Gastrocnemius medialis (tissue), 4 donors: ENCODE measurements around the gene LRP5. TPM values are rescaled to one million over a fixed set of nuclear protein-coding genes. Genes with fewer than 3 reads are reported as not detected.

Source experiments
- ATAC-seq, 2 donors: fragments of 150-250 bp; one replicate each; pipeline ENCODE4 v1.9.1; 2016
- DNase-seq, 2 donors: peaks; one replicate each; pipeline ENCODE4 v3.0.0-alpha.2; 2019
- H3K27ac ChIP-seq, 4 donors: fragments of 200-600 bp; sonication (generic); 1 replicate in 1 of 4; 2 replicates in 3 of 4; pipeline ENCODE4 v1.5.1; 2016 to 2018; ENCODE audit warnings: mild to moderate bottlenecking in 2 of 4, moderate library complexity in 1 of 4
- H3K27me3 ChIP-seq, 3 donors: fragments of 200-600 bp; sonication (generic) in 2 of 3; 1 replicate in 1 of 3; 2 replicates in 2 of 3; pipeline versions ENCODE4 v1.5.1 to v1.6.0; 2016 to 2019; ENCODE audit warnings: mild to moderate bottlenecking in 1 of 3, moderate library complexity in 1 of 3
- H3K36me3 ChIP-seq, 2 donors: fragments of 200-600 bp; sonication (generic) in 1 of 2; one replicate each; pipeline ENCODE4 v1.5.1; 2017 to 2018
- H3K4me1 ChIP-seq, 2 donors: fragments of 200-600 bp; sonication (generic) in 1 of 2; one replicate each; pipeline ENCODE4 v1.5.1; 2016 to 2017; ENCODE audit warnings: mild to moderate bottlenecking in 2 of 2
- H3K4me3 ChIP-seq, 4 donors: fragments of 200-600 bp; sonication (generic) in 3 of 4; 1 replicate in 1 of 4; 2 replicates in 3 of 4; pipeline ENCODE4 v1.5.1; 2016 to 2019; ENCODE audit warnings: mild to moderate bottlenecking in 2 of 4
- H3K9me3 ChIP-seq, 3 donors: fragments of 200-600 bp; sonication (generic) in 2 of 3; 1 replicate in 1 of 3; 2 replicates in 2 of 3; pipeline ENCODE4 v1.5.1; 2016 to 2019
- POLR2A ChIP-seq, 2 donors: fragments of 450-650 bp; IDR thresholded peaks; one replicate each; pipeline ENCODE4 v1.6.1; 2017; ENCODE audit warnings: antibody characterized with exemption in 2 of 2, mild to moderate bottlenecking in 2 of 2, moderate library complexity in 2 of 2
- in situ Hi-C, 4 donors: fragments of 200-750 bp; cut with MboI; loops; one replicate each; pipeline versions ENCODE4 v1.15.0 to v1.8.0; 2017; ENCODE audit warnings: low sequenced_read_pairs in 4 of 4
- intact Hi-C: fragments of 100-400 bp; cut with DNase I; formaldehyde crosslinking; loops from one replicate; pipeline ENCODE4 v1.15.1; 2023; ENCODE audit warnings: low total_unique reads
- total RNA-seq, 4 donors: library from RNA; depleted of rRNA; stranded (reverse); fragments of >200 nt; gene quantifications; one replicate each; pipeline versions ENCODE4 v1.1.0 to v1.2.3, GENCODE V29; 2016
- TF ChIP-seq, protein P1 (sequence below), 5 experiments: fragments of 450-650 bp in 3 of 5; fragments of 200-600 bp in 2 of 5; sonication (generic) in 2 of 5; IDR thresholded peaks in 4 of 5; conservative IDR thresholded peaks in 1 of 5; 1 replicate in 4 of 5; 2 replicates in 1 of 5; pipeline ENCODE4 v1.5.1; 2016 to 2019; ENCODE audit warnings: antibody characterized with exemption in 5 of 5, mild to moderate bottlenecking in 3 of 5, moderate library complexity in 3 of 5

LRP5 gene
- total RNA-seq, 4 donors from 2014 or later: 3.7 to 12.3 (median 8.1) TPM

DNA sequence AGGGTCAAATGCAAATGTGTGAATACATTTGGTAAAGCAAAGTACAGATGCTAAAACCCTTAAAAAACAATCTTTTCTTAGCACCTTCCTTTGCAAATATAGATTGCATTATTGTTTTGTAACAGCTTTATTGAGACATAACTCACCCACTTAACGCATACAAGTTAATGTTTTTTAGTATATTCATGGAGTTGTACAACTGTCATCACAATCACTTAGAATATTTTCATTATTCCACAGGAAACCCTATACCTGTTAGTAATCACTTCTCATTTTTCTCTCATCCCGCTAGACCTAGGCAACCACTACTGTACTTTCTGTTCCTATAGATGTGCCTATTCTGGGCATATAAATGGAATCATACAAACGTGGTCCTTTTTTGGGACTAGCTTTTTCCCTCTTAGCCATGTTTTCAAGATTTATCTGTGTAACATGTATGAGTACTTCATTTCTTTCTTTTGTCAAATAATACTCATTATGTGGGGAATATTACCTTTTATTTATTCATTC is 182.9 kb downstream of the LRP5 start:
- intact Hi-C loops: loop anchor here (5.0 kb wide), 1 partner anchor 87 kb away; no protein-coding TSS in a partner anchor
- H3K4me3 ChIP-seq: no peak overlapping the region

DNA sequence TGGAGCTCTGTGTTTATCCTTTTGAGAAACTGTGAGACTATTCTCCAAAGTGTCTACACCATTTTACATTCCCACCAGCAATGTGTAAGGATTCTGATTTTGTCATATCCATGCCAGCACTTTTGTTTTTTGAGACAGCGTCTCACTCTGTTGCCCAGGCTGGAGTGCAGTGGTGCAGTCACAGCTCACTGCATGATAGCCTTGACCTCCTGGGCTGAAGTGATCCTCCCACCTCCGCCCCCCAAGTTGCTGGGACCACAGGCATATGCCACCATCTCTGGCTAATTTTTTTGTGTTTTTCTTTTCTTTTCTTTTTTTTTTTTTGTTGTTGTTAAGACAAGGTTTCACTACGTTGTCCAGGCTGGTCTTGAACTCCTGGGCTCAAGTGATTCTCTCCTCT is 183.5 kb downstream of the LRP5 start:
- in situ Hi-C loops: no loop called here
- no peaks in the 10 kb centered on the region for H3K27me3 ChIP-seq
- ATAC-seq: no peak
- peaks cover 81% of the 10 kb centered on the region in 2 donors for H3K4me1 ChIP-seq
- TF ChIP-seq, protein P1, sequence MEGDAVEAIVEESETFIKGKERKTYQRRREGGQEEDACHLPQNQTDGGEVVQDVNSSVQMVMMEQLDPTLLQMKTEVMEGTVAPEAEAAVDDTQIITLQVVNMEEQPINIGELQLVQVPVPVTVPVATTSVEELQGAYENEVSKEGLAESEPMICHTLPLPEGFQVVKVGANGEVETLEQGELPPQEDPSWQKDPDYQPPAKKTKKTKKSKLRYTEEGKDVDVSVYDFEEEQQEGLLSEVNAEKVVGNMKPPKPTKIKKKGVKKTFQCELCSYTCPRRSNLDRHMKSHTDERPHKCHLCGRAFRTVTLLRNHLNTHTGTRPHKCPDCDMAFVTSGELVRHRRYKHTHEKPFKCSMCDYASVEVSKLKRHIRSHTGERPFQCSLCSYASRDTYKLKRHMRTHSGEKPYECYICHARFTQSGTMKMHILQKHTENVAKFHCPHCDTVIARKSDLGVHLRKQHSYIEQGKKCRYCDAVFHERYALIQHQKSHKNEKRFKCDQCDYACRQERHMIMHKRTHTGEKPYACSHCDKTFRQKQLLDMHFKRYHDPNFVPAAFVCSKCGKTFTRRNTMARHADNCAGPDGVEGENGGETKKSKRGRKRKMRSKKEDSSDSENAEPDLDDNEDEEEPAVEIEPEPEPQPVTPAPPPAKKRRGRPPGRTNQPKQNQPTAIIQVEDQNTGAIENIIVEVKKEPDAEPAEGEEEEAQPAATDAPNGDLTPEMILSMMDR (IDR thresholded peaks at IDR 0.05 in 4 of 5, conservative IDR thresholded peaks at IDR 0.05 in 1 of 5): no peak
- TF ChIP-seq POLR2A (IDR thresholded peaks at IDR 0.05): no peak
- H3K36me3 ChIP-seq: no peaks in the 10 kb centered on the region
- no peaks in the 10 kb centered on the region for H3K9me3 ChIP-seq
- intact Hi-C loops: loop anchor here (5.0 kb wide), 1 partner anchor 86 kb away; no protein-coding TSS in a partner anchor
- H3K27ac ChIP-seq: peak overlapping the region; percentile 0 to 91 (median 68)
- no peak for DNase-seq
- no peak overlapping the region for H3K4me3 ChIP-seq

More for the DNA sequence above, 182.9 kb downstream of the LRP5 start:
- Histone ChIP-seq H3K27me3 (no peaks in the 10 kb centered on the region), H3K9me3 (no peaks in the 10 kb centered on the region), H3K4me1 (peaks cover 81 to 82% of the 10 kb centered on the region in 2 donors), H3K36me3 (no peaks in the 10 kb centered on the region), H3K27ac (peak overlapping the region; percentile 0 to 91 (median 68))
- in situ Hi-C loops: no loop called here
- TF ChIP-seq POLR2A (IDR thresholded peaks at IDR 0.05): no peak
- TF ChIP-seq, protein P1 (IDR thresholded peaks at IDR 0.05 in 4 of 5, conservative IDR thresholded peaks at IDR 0.05 in 1 of 5): no peak
- ATAC-seq (no peak), DNase-seq (no peak)

DNA sequence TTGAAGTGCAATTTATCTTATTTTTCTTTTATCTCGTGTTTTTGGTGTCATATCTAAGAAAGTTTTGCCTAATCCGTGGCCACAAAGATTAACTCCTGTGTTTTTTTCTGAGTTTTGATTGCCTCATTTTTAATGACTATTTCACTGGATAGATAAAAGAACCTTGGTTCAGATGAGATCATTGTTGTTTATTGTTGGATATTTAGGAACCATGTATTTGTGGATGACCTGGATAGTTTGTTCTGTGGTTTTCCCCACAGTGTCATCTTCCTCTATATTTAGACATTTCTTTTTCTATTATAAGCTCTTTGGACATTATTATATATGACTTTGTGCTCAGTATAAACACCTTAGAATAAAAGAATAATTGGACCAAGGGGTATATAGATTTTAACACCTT is 185.4 kb downstream of the LRP5 start:
- Histone ChIP-seq H3K27me3 (no peaks in the 10 kb centered on the region), H3K27ac (peak overlapping the region; percentile 77 to 91 (median 86)), H3K36me3 (no peaks in the 10 kb centered on the region), H3K4me1 (peaks cover 81 to 82% of the 10 kb centered on the region in 2 donors), H3K4me3 (peak overlapping the region; percentile 19 to 44 (median 29)), H3K9me3 (no peaks in the 10 kb centered on the region)
- in situ Hi-C loops: no loop called here
- intact Hi-C loops: loop anchor here (5.0 kb wide), 1 partner anchor 85 kb away; no protein-coding TSS in a partner anchor
- DNase-seq (no peak), ATAC-seq (peak; percentile 88 to 89)
- TF ChIP-seq, protein P1 (IDR thresholded peaks at IDR 0.05 in 4 of 5, conservative IDR thresholded peaks at IDR 0.05 in 1 of 5): no peak
- peak in 1 of 2 donors; percentile 26 for TF ChIP-seq POLR2A (IDR thresholded peaks at IDR 0.05)

GRCh38 chr11:68498321-68498720 is 185.9 kb downstream of the LRP5 start:
- peak; percentile 43 to 50 for DNase-seq
- H3K4me1 ChIP-seq: peaks cover 82 to 85% of the 10 kb centered on the region in 2 donors
- peak; percentile 60 to 61 for ATAC-seq

More at GRCh38 chr11:68498321-68498720, 185.9 kb downstream of the LRP5 start:
- intact Hi-C loops (loop anchor here (5.0 kb wide), 1 partner anchor 84 kb away; no protein-coding TSS in a partner anchor), in situ Hi-C loops (no loop called here)
- Histone ChIP-seq H3K9me3 (no peaks in the 10 kb centered on the region), H3K27me3 (no peaks in the 10 kb centered on the region), H3K4me3 (peak overlapping the region; percentile 19 to 44 (median 29)), H3K27ac (peak overlapping the region; percentile 77 to 91 (median 86)), H3K36me3 (no peaks in the 10 kb centered on the region)
- TF ChIP-seq POLR2A (IDR thresholded peaks at IDR 0.05): no peak
- TF ChIP-seq, protein P1 (IDR thresholded peaks at IDR 0.05 in 4 of 5, conservative IDR thresholded peaks at IDR 0.05 in 1 of 5): peak in 1 of 5 experiments; percentile 7

Other genes starting within 250 kb of the LRP5 start
- 10 to 100 TPM in 3 of 4 donors, 1 to 10 TPM in 1; 7.3 to 20.9 (median 12.3) TPM for gene CHKA, start 191.2 kb upstream of the LRP5 start, total RNA-seq
- 10 to 100 TPM; 17.3 to 21.0 (median 19.2) TPM for gene KMT5B, start 99.3 kb upstream of the LRP5 start, total RNA-seq
- 10 to 100 TPM in 2 of 4 donors, 1 to 10 TPM in 2; 8.1 to 19.3 (median 10.6) TPM for gene C11orf24, start 40.6 kb upstream of the LRP5 start, total RNA-seq
- gene PPP6R3, start 148.2 kb downstream of the LRP5 start, total RNA-seq: 100 to 1,000 TPM in 3 of 4 donors, 10 to 100 TPM in 1; 77.3 to 196 (median 133) TPM